Ascending aorta (tissue), 2 donors: Measurements from ENCODE around the gene RNF220. TPM values are rescaled to one million over a fixed set of nuclear protein-coding genes. Genes with fewer than 3 reads are reported as not detected.
A peak's percentile ranks its signal among the peaks of the same experiment; 100 is the strongest.

ENCODE experiments used
- DNase-seq, 2 donors: peaks; one replicate each; pipeline ENCODE4 v3.0.0-alpha.2; 2019; ENCODE audit warnings: low spot score in 2 of 2
- H3K27ac ChIP-seq, 2 donors: fragments of 200-600 bp; sonication (generic); one replicate each; pipeline ENCODE4 v1.5.1; 2016 to 2017; ENCODE audit warnings: mild to moderate bottlenecking in 1 of 2
- H3K27me3 ChIP-seq: fragments of 200-600 bp; sonication (generic); one replicate; pipeline ENCODE4 v1.5.1; 2017
- H3K36me3 ChIP-seq, 2 donors: fragments of 200-600 bp; sonication (generic); one replicate each; pipeline ENCODE4 v1.5.1; 2016
- H3K4me1 ChIP-seq, 2 donors: fragments of 200-600 bp; sonication (generic); one replicate each; pipeline ENCODE4 v1.5.1; 2016 to 2017; ENCODE audit warnings: mild to moderate bottlenecking in 1 of 2
- H3K4me3 ChIP-seq, 2 donors: fragments of 200-600 bp; sonication (generic); one replicate each; pipeline ENCODE4 v1.5.1; 2016 to 2017; ENCODE audit warnings: mild to moderate bottlenecking in 1 of 2
- H3K9me3 ChIP-seq, 2 donors: fragments of 200-600 bp; sonication (generic); one replicate each; pipeline ENCODE4 v1.5.1; 2016
- intact Hi-C: fragments of 100-400 bp; cut with DNase I; formaldehyde crosslinking; loops from one replicate; pipeline ENCODE4 v1.15.1; 2023
- total RNA-seq: library from RNA; depleted of rRNA; stranded (reverse); fragments of >200 nt; gene quantifications from one replicate; pipeline ENCODE4 v1.1.0, GENCODE V29; 2016
- TF ChIP-seq, protein P1 (sequence below), 3 experiments: fragments of 200-600 bp in 2 of 3; fragments of 450-650 bp in 1 of 3; sonication (generic) in 2 of 3; IDR thresholded peaks; one replicate each; pipeline ENCODE4 v1.5.1; 2016 to 2019; ENCODE audit warnings: antibody characterized with exemption in 3 of 3, mild to moderate bottlenecking in 1 of 3, moderate library complexity in 1 of 3

RNF220 gene
- total RNA-seq, 1 donor from 2014 or later = 54.8 TPM

DNA sequence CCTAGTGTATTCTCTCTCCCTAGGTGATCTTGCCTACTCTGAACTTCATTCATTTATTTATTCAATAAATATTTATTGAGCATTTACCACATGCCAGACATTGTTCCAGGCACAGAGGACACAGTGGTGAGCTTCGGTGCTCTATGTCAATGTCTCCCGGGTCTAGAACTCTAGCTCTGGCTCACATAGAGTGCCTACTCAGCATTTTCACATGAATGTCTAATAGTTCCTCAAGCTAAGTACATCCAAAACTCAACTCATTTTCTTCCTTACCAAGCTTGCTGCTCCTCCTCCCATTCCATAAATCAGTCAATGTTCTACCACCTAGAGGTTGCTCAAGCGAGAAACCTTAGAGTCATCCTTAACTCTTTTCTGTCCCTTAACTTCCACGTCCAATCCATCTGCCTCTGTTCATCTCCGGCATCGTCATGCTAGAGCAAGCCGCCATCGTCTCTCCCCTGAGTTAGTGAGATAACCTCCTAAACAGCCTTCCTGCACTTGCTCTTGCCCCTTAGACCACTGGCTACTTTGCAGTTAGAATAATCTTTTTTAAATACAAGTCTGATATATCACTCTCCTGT lies 201.7 kb downstream of the RNF220 start:
- intact Hi-C loops = no loop called here
- H3K27me3 ChIP-seq = no peaks in the 10 kb centered on the region

DNA sequence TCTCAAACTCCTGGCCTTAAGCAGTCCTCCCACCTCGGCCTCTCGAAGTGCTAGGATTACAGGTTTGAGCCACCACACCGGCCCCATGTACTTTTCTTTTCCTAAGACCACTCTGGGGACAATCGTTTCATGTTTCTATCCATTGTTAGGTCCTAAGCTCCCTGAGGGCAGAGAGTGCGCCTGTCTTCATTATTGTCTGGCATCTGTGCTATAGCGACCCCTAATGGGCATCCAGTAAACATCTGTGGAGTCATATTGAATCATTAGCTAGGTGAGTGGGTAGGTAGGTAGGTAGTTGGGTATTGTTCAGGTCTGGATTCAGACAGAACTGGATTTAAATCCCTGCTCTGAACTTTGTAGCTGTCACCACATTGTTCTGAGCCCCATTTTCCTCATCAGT lies 203.1 kb downstream of the RNF220 start:
- intact Hi-C loops = no loop called here
- Histone ChIP-seq H3K36me3 (no peaks in the 10 kb centered on the region), H3K27ac (no peak overlapping the region), H3K9me3 (no peaks in the 10 kb centered on the region), H3K27me3 (no peaks in the 10 kb centered on the region), H3K4me1 (no peaks in the 10 kb centered on the region), H3K4me3 (no peak overlapping the region)
- DNase-seq = no peak
- TF ChIP-seq, protein P1, sequence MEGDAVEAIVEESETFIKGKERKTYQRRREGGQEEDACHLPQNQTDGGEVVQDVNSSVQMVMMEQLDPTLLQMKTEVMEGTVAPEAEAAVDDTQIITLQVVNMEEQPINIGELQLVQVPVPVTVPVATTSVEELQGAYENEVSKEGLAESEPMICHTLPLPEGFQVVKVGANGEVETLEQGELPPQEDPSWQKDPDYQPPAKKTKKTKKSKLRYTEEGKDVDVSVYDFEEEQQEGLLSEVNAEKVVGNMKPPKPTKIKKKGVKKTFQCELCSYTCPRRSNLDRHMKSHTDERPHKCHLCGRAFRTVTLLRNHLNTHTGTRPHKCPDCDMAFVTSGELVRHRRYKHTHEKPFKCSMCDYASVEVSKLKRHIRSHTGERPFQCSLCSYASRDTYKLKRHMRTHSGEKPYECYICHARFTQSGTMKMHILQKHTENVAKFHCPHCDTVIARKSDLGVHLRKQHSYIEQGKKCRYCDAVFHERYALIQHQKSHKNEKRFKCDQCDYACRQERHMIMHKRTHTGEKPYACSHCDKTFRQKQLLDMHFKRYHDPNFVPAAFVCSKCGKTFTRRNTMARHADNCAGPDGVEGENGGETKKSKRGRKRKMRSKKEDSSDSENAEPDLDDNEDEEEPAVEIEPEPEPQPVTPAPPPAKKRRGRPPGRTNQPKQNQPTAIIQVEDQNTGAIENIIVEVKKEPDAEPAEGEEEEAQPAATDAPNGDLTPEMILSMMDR (IDR thresholded peaks at IDR 0.05) = no peak

More for the DNA sequence above, 201.7 kb downstream of the RNF220 start:
- TF ChIP-seq, protein P1 (IDR thresholded peaks at IDR 0.05) = no peak
- H3K4me1 ChIP-seq = no peaks in the 10 kb centered on the region
- no peaks in the 10 kb centered on the region for H3K36me3 ChIP-seq
- no peaks in the 10 kb centered on the region for H3K9me3 ChIP-seq
- no peak overlapping the region for H3K4me3 ChIP-seq
- DNase-seq = no peak
- H3K27ac ChIP-seq = no peak overlapping the region

DNA sequence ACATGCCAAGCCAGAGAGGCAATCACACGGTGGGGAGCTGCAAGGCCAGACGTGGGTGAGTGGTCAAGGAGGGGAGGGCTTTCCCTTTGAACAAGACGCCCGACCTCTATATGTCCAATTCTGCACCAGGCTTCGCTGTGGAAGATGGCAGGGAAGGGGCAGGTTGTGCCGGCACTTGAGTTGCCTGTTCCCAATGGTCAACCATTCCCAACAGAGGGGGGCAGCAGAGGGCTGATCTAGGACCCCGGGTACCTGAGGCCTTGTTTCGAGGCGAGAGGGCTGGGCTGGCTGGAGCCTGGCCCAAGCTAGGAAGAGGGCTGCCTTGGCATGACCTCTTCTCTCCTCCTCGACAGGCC lies 204.3 kb downstream of the RNF220 start:
- no peaks in the 10 kb centered on the region for H3K36me3 ChIP-seq
- DNase-seq = peak in 1 of 2 donors; percentile 68
- H3K4me3 ChIP-seq = no peak overlapping the region
- H3K27ac ChIP-seq = no peak overlapping the region
- intact Hi-C loops = loop anchor here (1.0 kb wide), 1 partner anchor 43 kb away; no protein-coding TSS in a partner anchor
- no peaks in the 10 kb centered on the region for H3K9me3 ChIP-seq
- H3K4me1 ChIP-seq = no peaks in the 10 kb centered on the region
- H3K27me3 ChIP-seq = no peaks in the 10 kb centered on the region
- TF ChIP-seq, protein P1 (IDR thresholded peaks at IDR 0.05) = peak; percentile 50 to 63 (median 52)

DNA sequence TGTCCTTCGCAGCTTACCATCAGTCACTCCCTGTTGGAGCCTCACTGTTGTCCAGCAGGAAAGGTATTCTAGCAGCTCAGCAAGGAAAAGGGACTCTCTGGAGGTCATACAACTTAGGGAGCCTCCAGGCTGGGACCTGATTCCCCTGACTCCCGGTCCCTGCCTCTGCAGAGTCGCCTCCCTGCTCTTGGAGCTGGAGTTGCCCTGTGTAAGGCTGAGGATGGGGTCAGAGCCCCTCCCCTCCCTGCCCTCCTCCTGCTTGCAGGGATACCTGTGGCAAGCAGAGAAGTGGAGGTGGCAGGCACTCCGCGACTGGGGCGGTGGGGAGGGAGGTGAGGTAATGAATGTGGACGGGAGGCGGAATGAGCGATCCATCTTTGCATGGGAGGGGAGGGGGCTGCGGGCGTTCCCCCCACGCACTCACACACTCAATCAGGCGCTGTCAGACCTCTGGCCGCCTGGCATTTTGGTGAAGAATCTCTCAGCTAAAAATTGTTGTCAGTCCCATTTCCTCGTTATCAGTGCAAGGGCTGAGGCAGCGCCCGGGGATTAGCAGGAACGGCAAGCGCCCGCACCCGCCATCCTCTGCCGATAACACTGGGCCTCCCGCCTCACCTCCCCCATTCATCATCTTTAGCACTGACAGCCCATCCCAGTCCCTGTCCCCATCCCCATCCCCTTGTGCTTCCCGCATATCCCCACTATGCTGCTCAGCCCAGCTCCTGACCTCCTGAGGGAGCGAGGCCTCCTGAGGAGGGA lies 204.9 kb downstream of the RNF220 start:
- H3K4me1 ChIP-seq = no peaks in the 10 kb centered on the region
- no peak overlapping the region for H3K4me3 ChIP-seq
- no peaks in the 10 kb centered on the region for H3K9me3 ChIP-seq
- H3K27ac ChIP-seq = no peak overlapping the region
- intact Hi-C loops = loop anchor here (1.0 kb wide), 1 partner anchor 42 kb away; no protein-coding TSS in a partner anchor
- H3K27me3 ChIP-seq = no peaks in the 10 kb centered on the region
- TF ChIP-seq, protein P1 (IDR thresholded peaks at IDR 0.05) = no peak
- no peaks in the 10 kb centered on the region for H3K36me3 ChIP-seq
- DNase-seq = no peak

DNA sequence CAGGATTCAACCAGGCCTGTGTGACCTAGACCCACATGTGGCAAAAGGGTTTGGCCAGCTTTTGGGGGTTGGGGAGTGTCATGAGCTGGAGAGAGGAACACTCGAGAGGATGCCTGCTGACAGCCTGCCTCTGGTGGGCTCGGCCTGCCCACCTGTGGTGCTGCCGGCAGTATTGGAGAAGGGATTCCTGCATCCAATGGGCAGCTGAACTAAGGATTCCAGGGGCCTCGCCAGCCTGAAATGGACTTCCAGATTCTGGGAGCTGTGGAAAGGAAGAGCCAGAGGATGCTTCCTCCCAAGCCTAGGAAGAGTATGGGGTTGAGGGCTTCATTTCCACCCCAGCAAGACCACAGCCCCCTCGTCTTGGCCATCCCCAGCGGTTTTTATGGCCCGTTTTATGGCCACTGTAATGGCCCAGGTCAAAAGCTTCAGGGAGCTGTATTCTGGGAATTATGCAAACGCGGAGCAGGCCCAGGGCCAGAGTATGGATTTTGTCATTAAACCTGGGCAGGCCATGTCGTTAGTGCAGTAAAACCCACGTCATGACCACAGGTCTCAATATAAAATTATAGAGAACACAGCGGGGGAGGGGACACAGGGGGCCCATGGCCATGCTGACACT lies 205.6 kb downstream of the RNF220 start:
- H3K36me3 ChIP-seq = no peaks in the 10 kb centered on the region
- H3K27me3 ChIP-seq = no peaks in the 10 kb centered on the region
- H3K4me3 ChIP-seq = no peak overlapping the region
- H3K4me1 ChIP-seq = no peaks in the 10 kb centered on the region
- H3K9me3 ChIP-seq = no peaks in the 10 kb centered on the region
- TF ChIP-seq, protein P1 (IDR thresholded peaks at IDR 0.05) = no peak
- H3K27ac ChIP-seq = no peak overlapping the region
- intact Hi-C loops = no loop called here
- DNase-seq = no peak
